Type B pancreatic cell (in vitro differentiated cells): ENCODE results near the gene ARVCF. TPM values are rescaled to one million over a fixed set of nuclear protein-coding genes. Genes with fewer than 3 reads are reported as not detected.

Source experiments
- DNase-seq: peaks from one replicate; pipeline ENCODE4 v3.0.0; 2021; ENCODE audit warnings: mixed read lengths; ENCODE audit not compliant: unreplicated experiment; ENCODE audit errors: extremely low spot score
- H3K27ac Mint-ChIP-seq: 2 replicates; pipeline ENCODE4 v1.8.0; 2021; ENCODE audit warnings: mild to moderate bottlenecking, mixed read lengths
- H3K27me3 Mint-ChIP-seq: 2 replicates; pipeline ENCODE4 v1.8.0; 2021; ENCODE audit warnings: mixed read lengths
- H3K36me3 Mint-ChIP-seq: 2 replicates; pipeline ENCODE4 v1.8.0; 2021; ENCODE audit warnings: mixed read lengths
- H3K4me1 Mint-ChIP-seq: one replicate; pipeline ENCODE4 v1.8.0; 2021; ENCODE audit warnings: mixed read lengths; ENCODE audit not compliant: unreplicated experiment
- H3K4me3 Mint-ChIP-seq: 2 replicates; pipeline ENCODE4 v1.8.0; 2021; ENCODE audit warnings: mild to moderate bottlenecking, mixed read lengths
- H3K9me3 Mint-ChIP-seq: 2 replicates; pipeline ENCODE4 v1.8.0; 2021; ENCODE audit warnings: mixed read lengths
- total RNA-seq: library from RNA; stranded (reverse); gene quantifications from 2 replicates; pipeline ENCODE4 v1.2.1, GENCODE V29; 2021; ENCODE audit warnings: low replicate concordance
- TF ChIP-seq, protein P1 (sequence below): fragments of 200-600 bp; sonication (generic); conservative IDR thresholded peaks from 2 replicates; pipeline ENCODE4 v1.5.0; 2021; ENCODE audit warnings: antibody characterized with exemption, mild to moderate bottlenecking

Gene ARVCF
- total RNA-seq, 1 donor from 2014 or later, result 55.3 TPM

DNA sequence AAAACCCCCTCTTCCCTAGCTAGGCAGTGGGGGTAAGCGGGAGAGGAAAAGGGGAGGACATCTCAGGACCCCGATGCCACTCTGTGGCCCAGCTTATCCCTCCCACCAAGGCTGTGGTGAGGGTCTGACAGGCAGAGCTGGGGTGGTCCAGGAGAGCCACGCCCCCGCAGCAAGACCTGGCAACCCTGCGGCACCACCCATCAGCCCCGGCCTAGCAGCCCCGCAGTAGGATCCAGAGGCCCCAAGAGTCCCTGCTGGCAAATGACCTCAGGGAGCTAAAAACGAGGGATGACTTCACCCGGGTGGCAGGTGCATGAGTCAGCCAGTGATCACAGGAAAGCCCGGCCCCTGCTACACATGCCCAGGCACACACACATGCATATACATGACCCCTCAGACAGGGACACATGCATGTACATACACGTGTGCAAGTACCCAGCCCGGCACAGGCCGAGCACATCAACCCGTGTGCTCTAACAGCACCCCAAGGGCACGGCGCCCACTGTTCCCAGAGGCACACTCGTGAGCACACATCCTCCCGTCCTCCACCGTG is 32.3 kb downstream of the ARVCF start:
- no peak for DNase-seq
- Mint-ChIP-seq H3K9me3 (no peaks in the 10 kb centered on the region), H3K27ac (peak overlapping the region; percentile 39), H3K36me3 (no peaks in the 10 kb centered on the region), H3K4me1 (no peaks in the 10 kb centered on the region), H3K27me3 (no peaks in the 10 kb centered on the region), H3K4me3 (peak overlapping the region; percentile 72)
- TF ChIP-seq, protein P1, sequence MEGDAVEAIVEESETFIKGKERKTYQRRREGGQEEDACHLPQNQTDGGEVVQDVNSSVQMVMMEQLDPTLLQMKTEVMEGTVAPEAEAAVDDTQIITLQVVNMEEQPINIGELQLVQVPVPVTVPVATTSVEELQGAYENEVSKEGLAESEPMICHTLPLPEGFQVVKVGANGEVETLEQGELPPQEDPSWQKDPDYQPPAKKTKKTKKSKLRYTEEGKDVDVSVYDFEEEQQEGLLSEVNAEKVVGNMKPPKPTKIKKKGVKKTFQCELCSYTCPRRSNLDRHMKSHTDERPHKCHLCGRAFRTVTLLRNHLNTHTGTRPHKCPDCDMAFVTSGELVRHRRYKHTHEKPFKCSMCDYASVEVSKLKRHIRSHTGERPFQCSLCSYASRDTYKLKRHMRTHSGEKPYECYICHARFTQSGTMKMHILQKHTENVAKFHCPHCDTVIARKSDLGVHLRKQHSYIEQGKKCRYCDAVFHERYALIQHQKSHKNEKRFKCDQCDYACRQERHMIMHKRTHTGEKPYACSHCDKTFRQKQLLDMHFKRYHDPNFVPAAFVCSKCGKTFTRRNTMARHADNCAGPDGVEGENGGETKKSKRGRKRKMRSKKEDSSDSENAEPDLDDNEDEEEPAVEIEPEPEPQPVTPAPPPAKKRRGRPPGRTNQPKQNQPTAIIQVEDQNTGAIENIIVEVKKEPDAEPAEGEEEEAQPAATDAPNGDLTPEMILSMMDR, result no peak

DNA sequence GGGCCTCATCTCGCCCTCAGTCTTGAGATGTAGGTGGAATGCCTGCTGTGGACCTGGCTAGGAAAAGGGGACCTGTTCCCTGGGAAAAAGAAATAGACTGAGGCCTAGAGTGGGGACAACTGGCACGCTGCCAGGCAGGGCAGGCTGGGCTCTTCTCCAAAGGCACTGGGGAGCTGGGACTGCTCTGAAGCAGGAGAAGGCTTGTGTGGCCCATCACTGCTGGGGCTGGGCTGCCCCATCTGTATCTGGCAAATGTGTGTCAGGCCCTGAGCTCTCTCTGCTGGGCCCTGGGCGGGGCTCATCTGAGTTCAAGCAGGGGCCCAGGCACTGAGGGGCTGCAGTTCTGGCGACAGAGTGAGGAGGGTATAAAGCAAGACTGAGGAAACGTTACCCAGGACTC is 32.9 kb downstream of the ARVCF start:
- TF ChIP-seq, protein P1, result no peak
- no peaks in the 10 kb centered on the region for H3K27me3 Mint-ChIP-seq

DNA sequence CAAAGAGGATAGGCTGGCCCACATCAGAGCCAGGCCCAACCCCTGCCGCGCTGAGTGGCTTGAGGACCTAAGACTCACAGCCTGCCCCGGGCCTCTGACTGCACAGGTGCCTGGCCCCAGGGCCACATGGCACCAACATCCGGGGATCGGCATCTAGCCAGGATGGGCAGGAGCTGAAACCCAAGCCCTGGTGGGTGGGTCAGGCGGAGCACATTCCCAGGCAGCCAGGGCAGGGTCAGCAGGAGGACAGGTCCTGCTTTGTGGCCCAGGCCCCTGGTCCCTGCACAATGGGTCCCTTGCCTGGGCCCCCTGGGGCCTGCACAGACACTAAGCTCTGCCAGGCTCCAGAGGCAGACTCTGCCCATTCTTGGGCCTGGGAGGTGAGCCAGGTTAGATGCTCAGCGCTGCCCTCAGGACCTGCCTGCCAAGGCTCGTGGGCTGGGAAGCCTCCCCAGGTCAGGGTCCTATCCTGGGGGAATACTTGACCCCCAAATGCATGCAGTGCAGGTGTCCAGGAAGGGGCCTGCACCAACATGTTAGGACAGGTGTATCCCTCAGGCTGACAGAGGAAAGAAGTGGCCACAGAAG is 33.5 kb downstream of the ARVCF start:
- Mint-ChIP-seq H3K4me1 (no peaks in the 10 kb centered on the region), H3K27ac (no peak overlapping the region), H3K4me3 (no peak overlapping the region), H3K36me3 (no peaks in the 10 kb centered on the region), H3K9me3 (no peaks in the 10 kb centered on the region), H3K27me3 (no peaks in the 10 kb centered on the region)
- no peak for DNase-seq
- TF ChIP-seq, protein P1, result no peak

More for the DNA sequence above, 32.9 kb downstream of the ARVCF start:
- Mint-ChIP-seq H3K4me1 (no peaks in the 10 kb centered on the region), H3K27ac (no peak overlapping the region), H3K9me3 (no peaks in the 10 kb centered on the region), H3K36me3 (no peaks in the 10 kb centered on the region), H3K4me3 (no peak overlapping the region)
- DNase-seq, result no peak

DNA sequence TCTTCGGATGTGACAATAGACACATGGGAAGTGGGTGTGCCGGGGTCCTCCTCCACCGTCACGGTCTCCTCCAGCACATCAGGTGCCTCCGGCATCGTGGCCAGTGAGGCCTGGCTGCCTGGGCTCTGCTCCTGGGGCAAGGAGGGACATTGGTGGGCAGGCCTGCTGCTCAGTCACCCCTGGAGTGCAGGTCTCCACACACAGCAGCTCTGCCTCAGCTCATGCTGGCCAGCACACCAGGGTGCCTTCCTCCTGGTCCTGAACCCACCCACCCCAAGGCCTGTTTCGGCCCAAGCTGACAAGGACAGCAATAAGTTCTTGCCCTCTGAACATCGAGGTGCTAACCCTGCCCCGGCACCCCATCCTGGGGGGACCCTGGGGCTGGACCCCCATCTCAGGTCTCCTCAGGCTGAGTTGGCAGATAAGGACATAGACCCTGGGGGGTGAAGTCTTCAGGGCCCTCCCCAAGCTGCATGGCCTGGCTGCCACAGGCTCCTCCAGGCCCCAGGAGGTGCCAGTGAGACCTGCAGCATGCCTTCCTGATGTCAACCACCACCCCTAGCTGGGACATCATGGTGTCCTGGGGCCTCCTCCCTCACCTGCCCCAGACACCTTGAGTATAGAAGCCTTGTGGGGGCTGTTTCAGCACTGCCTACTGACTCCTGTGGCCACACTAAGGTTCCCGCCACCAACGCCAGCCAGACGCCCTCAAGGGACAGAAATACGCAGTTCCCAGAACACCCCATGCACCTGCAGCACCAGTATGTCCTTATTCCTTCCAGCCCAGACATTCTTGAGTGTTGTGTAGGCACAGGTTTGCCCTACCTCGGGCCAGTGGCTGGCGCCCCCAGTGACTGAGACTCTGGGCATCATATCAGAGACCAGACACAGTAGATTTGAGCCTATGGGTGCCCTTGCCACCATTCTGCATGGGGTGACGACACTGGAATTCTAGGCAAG is 34.4 kb downstream of the ARVCF start:
- Mint-ChIP-seq H3K4me1 (no peaks in the 10 kb centered on the region), H3K9me3 (no peaks in the 10 kb centered on the region), H3K27ac (no peak overlapping the region), H3K36me3 (no peaks in the 10 kb centered on the region), H3K27me3 (no peaks in the 10 kb centered on the region), H3K4me3 (no peak overlapping the region)
- TF ChIP-seq, protein P1, result no peak
- DNase-seq, result no peak

DNA sequence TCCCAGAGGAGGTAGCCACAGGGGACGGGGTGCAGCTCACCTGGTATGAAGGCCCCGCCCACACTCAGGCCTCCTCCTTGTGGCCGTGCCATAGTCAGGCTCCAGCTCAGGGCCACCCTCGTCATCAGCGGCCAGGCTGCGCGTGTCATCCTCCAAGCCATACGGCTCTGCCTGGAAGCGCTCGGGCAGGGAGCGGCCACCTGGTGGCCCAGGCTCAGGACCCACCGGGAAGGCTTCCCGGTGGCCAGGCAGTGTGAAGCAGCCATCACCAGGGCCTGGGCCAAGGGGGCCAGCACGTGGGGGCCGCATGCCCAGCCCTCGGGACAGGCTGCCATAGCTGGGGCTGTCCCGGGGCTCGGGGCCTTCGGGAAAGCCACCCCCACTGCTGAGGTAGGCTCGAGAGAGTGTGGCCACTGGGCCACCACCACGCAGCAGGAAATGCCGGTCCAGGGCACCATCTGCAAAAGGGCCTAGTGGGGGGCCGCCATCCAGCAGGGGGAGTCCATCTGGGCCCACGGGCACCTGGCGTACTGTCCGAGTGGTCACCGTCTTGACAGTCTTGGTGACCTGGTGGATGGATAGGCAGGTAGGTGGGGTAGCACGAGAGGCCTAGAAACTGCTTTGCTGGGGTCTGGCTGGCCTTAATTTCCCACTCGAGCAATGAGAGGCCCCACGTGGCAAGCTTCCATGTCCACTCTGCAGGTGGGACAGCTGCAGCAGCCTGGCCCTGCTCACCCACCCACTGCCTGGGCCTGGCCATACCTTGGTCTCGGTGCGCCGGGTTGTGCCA is 35.3 kb downstream of the ARVCF start:
- TF ChIP-seq, protein P1, result no peak
- Mint-ChIP-seq H3K4me3 (no peak overlapping the region), H3K27me3 (no peaks in the 10 kb centered on the region), H3K36me3 (no peaks in the 10 kb centered on the region), H3K9me3 (no peaks in the 10 kb centered on the region), H3K27ac (no peak overlapping the region), H3K4me1 (no peaks in the 10 kb centered on the region)
- no peak for DNase-seq
